GM23338 (cell line): ENCODE measurements around the gene GPR37. TPM values are rescaled to one million over a fixed set of nuclear protein-coding genes. Genes with fewer than 3 reads are reported as not detected.

Source experiments
- ATAC-seq: fragments of 200-7000 bp; cut with Tn5 transposase; 3 replicates; pipeline ENCODE4 v1.9.1; 2020
- DNase-seq: peaks from one replicate; pipeline ENCODE4 v3.0.0-alpha.2; 2015; ENCODE audit warnings: low spot score
- H2AFZ ChIP-seq: fragments of 200-600 bp; sonication (generic); 2 replicates; pipeline ENCODE4 v1.8.0; 2016; ENCODE audit warnings: antibody characterized with exemption, mild to moderate bottlenecking, moderate library complexity
- H3F3A ChIP-seq: fragments of 200-600 bp; sonication (generic); replicated peaks from 2 replicates; pipeline ENCODE4 v1.8.0; 2017; ENCODE audit warnings: antibody characterized with exemption, mixed run types, low read depth
- H3K27ac ChIP-seq: fragments of 200-600 bp; sonication (generic); 2 replicates; pipeline ENCODE4 v1.6.1; 2016; ENCODE audit warnings: low read depth
- H3K27me3 ChIP-seq: fragments of 200-600 bp; sonication (generic); 2 replicates; pipeline ENCODE4 v1.8.0; 2016; ENCODE audit warnings: mild to moderate bottlenecking, mixed run types, moderate library complexity; ENCODE audit not compliant: insufficient read depth
- H3K36me3 ChIP-seq: fragments of 200-600 bp; sonication (generic); 2 replicates; pipeline ENCODE4 v1.8.0; 2016; ENCODE audit warnings: mild to moderate bottlenecking; ENCODE audit not compliant: insufficient read depth
- H3K4me1 ChIP-seq: fragments of 200-600 bp; sonication (generic); 2 replicates; pipeline ENCODE4 v1.8.0; 2016; ENCODE audit warnings: mild to moderate bottlenecking, moderate library complexity; ENCODE audit not compliant: insufficient read depth
- H3K4me2 ChIP-seq: fragments of 200-600 bp; sonication (generic); 2 replicates; pipeline ENCODE4 v1.7.1; 2017; ENCODE audit warnings: mixed run types
- H3K4me3 ChIP-seq: fragments of 200-600 bp; sonication (generic); 2 replicates; pipeline ENCODE4 v1.6.1; 2016; ENCODE audit warnings: mixed run types
- H3K79me2 ChIP-seq: fragments of 200-600 bp; sonication (generic); replicated peaks from 2 replicates; pipeline ENCODE4 v1.8.0; 2017; ENCODE audit warnings: mild to moderate bottlenecking; ENCODE audit not compliant: insufficient read depth
- H3K9me2 ChIP-seq: fragments of 200-600 bp; sonication (generic); 2 replicates; pipeline ENCODE4 v1.8.0; 2017; ENCODE audit not compliant: insufficient read depth
- H4K20me1 ChIP-seq: fragments of 200-600 bp; sonication (generic); replicated peaks from 2 replicates; pipeline ENCODE4 v1.8.0; 2017; ENCODE audit warnings: mild to moderate bottlenecking; ENCODE audit not compliant: insufficient read depth
- H3K27ac Mint-ChIP-seq: 2 replicates; pipeline ENCODE4 v1.8.0; 2020; ENCODE audit warnings: inconsistent platforms, mild to moderate bottlenecking, moderate library complexity, mixed read lengths
- H3K27me3 Mint-ChIP-seq: 3 replicates; pipeline ENCODE4 v1.8.0; 2022; ENCODE audit warnings: low read depth, mild to moderate bottlenecking, moderate library complexity, mixed read lengths, inconsistent platforms; ENCODE audit not compliant: insufficient read depth, poor library complexity
- H3K36me3 Mint-ChIP-seq: 3 replicates; pipeline ENCODE4 v1.8.0; 2021; ENCODE audit warnings: low read depth, mild to moderate bottlenecking, inconsistent platforms, moderate library complexity, mixed read lengths
- H3K4me1 Mint-ChIP-seq: 3 replicates; pipeline ENCODE4 v1.8.0; 2020; ENCODE audit warnings: mild to moderate bottlenecking, inconsistent platforms, mixed read lengths
- H3K4me3 Mint-ChIP-seq: 3 replicates; pipeline ENCODE4 v1.8.0; 2021; ENCODE audit warnings: moderate library complexity, mild to moderate bottlenecking, inconsistent platforms, mixed read lengths
- H3K9me3 Mint-ChIP-seq: 3 replicates; pipeline ENCODE4 v1.8.0; 2020; ENCODE audit warnings: moderate library complexity, mild to moderate bottlenecking, inconsistent platforms, mixed read lengths
- CREB1 ChIP-seq: fragments of 250-450 bp; sonication (Bioruptor Pico); IDR thresholded peaks from 2 replicates; pipeline ENCODE4 v1.5.0; 2020; ENCODE audit warnings: low read depth, mild to moderate bottlenecking, moderate library complexity
- EZH2 ChIP-seq: fragments of 200-600 bp; sonication (generic); IDR thresholded peaks from one replicate; pipeline ENCODE4 v1.8.0; 2017; ENCODE audit warnings: antibody characterized with exemption, mild to moderate bottlenecking, low read depth; ENCODE audit not compliant: unreplicated experiment
- EZH2phosphoT487 ChIP-seq: fragments of 200-600 bp; sonication (generic); IDR thresholded peaks from one replicate; pipeline ENCODE4 v1.8.1; 2018; ENCODE audit warnings: antibody characterized with exemption; ENCODE audit not compliant: unreplicated experiment
- JUNB ChIP-seq: IDR thresholded peaks from one replicate; pipeline ENCODE4 v1.6.1; 2016; ENCODE audit warnings: antibody characterized with exemption; ENCODE audit not compliant: unreplicated experiment
- NANOG ChIP-seq: IDR thresholded peaks from 2 replicates; pipeline ENCODE4 v1.6.1; 2016; ENCODE audit warnings: antibody characterized with exemption, borderline replicate concordance
- POLR2AphosphoS5 ChIP-seq: IDR thresholded peaks from 2 replicates; pipeline ENCODE4 v1.6.1; 2016; ENCODE audit warnings: antibody characterized with exemption, low read depth
- STAT1 ChIP-seq: IDR thresholded peaks from one replicate; pipeline ENCODE4 v1.6.1; 2016; ENCODE audit warnings: antibody characterized with exemption; ENCODE audit not compliant: unreplicated experiment
- ZNF114 ChIP-seq: fragments of 250-450 bp; sonication (Bioruptor Pico); IDR thresholded peaks from 2 replicates; pipeline ENCODE4 v1.5.0; 2020; ENCODE audit warnings: mild to moderate bottlenecking, moderate library complexity
- ZNF331 ChIP-seq: fragments of 250-450 bp; sonication (Bioruptor Pico); IDR thresholded peaks from 2 replicates; pipeline ENCODE4 v1.5.0; 2020; ENCODE audit warnings: low read depth, mild to moderate bottlenecking, moderate library complexity
- polyA plus RNA-seq: library from polyadenylated mRNA; unstranded; fragments of >200 nt; fragmentation: Nextera tagmentation; extraction: Ambion mirVana; gene quantifications from 2 replicates; pipeline ENCODE4 v1.2.1, GENCODE V29; 2016
- total RNA-seq: library from RNA; depleted of rRNA; stranded (reverse); fragments of >200 nt; shearing (Covaris generic); gene quantifications from 2 replicates; pipeline ENCODE4 v1.2.3, GENCODE V29; 2014
- TF ChIP-seq, protein P1 (sequence below): IDR thresholded peaks from one replicate; pipeline ENCODE4 v1.6.1; 2018; ENCODE audit warnings: antibody characterized with exemption; ENCODE audit not compliant: unreplicated experiment
- TF ChIP-seq, protein P2 (sequence below), 2 experiments: fragments of 200-600 bp in 1 of 2; sonication (generic) in 1 of 2; conservative IDR thresholded peaks; 2 replicates each; pipeline versions ENCODE4 v1.5.1 to v1.6.1; 2016 to 2017; ENCODE audit warnings: antibody characterized with exemption in 2 of 2, low read depth in 2 of 2, mild to moderate bottlenecking in 2 of 2, moderate library complexity in 1 of 2
- TF ChIP-seq, protein P3 (sequence below): IDR thresholded peaks from 2 replicates; pipeline ENCODE4 v1.6.1; 2016; ENCODE audit warnings: antibody characterized with exemption

The GPR37 gene
- total and polyA plus RNA-seq, 2 experiments from 2014 or later, result 3.9 to 8.5 TPM

DNA sequence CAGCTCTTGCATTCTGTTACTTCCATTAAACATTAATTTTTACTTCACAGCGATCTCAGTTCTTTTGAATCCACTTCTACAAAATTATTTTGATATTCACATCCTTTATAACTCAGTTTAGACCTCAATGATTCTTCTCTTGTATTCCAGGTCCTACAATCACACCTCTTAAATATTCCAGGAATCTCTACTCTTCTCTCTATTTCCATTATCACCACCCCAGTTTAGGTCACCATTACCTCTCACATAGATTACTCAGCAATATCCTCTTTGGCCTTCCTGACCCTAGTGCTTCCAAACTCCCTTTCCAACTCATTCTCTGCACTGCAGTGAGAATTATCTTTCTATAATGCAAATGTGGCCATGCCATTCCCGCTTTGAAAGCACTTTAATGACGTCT lies 27.1 kb upstream of the GPR37 start:
- H3K27me3 ChIP-seq, result no peaks in the 10 kb centered on the region
- Mint-ChIP-seq H3K36me3 (no peaks in the 10 kb centered on the region), H3K4me1 (peaks cover 16% of the 10 kb centered on the region; the same call in 2 of the 3 replicates), H3K9me3 (no peaks in the 10 kb centered on the region; the same call in 2 of the 3 replicates), H3K4me3 (no peak overlapping the region), H3K27ac (no peak overlapping the region), H3K27me3 (no peaks in the 10 kb centered on the region)
- no peaks in the 10 kb centered on the region for H3K36me3 ChIP-seq
- no peak overlapping the region for H3K4me2 ChIP-seq
- no peaks in the 10 kb centered on the region for H4K20me1 ChIP-seq
- ATAC-seq, result no peak
- no peaks in the 10 kb centered on the region for H3F3A ChIP-seq
- H3K79me2 ChIP-seq, result no peaks in the 10 kb centered on the region
- H3K27ac ChIP-seq, result no peak overlapping the region
- DNase-seq, result no peak
- H3K4me1 ChIP-seq, result no peaks in the 10 kb centered on the region
- TF ChIP-seq ZNF114 (CRISPR knock-in tag) (no peak), STAT1 (no peak), ZNF331 (no peak), JUNB (no peak), NANOG (no peak), CREB1 (CRISPR knock-in tag) (no peak), EZH2phosphoT487 (no peak), POLR2AphosphoS5 (no peak), EZH2 (no peak)
- TF ChIP-seq, protein P1, sequence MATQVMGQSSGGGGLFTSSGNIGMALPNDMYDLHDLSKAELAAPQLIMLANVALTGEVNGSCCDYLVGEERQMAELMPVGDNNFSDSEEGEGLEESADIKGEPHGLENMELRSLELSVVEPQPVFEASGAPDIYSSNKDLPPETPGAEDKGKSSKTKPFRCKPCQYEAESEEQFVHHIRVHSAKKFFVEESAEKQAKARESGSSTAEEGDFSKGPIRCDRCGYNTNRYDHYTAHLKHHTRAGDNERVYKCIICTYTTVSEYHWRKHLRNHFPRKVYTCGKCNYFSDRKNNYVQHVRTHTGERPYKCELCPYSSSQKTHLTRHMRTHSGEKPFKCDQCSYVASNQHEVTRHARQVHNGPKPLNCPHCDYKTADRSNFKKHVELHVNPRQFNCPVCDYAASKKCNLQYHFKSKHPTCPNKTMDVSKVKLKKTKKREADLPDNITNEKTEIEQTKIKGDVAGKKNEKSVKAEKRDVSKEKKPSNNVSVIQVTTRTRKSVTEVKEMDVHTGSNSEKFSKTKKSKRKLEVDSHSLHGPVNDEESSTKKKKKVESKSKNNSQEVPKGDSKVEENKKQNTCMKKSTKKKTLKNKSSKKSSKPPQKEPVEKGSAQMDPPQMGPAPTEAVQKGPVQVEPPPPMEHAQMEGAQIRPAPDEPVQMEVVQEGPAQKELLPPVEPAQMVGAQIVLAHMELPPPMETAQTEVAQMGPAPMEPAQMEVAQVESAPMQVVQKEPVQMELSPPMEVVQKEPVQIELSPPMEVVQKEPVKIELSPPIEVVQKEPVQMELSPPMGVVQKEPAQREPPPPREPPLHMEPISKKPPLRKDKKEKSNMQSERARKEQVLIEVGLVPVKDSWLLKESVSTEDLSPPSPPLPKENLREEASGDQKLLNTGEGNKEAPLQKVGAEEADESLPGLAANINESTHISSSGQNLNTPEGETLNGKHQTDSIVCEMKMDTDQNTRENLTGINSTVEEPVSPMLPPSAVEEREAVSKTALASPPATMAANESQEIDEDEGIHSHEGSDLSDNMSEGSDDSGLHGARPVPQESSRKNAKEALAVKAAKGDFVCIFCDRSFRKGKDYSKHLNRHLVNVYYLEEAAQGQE, result no peak
- TF ChIP-seq, protein P2, sequence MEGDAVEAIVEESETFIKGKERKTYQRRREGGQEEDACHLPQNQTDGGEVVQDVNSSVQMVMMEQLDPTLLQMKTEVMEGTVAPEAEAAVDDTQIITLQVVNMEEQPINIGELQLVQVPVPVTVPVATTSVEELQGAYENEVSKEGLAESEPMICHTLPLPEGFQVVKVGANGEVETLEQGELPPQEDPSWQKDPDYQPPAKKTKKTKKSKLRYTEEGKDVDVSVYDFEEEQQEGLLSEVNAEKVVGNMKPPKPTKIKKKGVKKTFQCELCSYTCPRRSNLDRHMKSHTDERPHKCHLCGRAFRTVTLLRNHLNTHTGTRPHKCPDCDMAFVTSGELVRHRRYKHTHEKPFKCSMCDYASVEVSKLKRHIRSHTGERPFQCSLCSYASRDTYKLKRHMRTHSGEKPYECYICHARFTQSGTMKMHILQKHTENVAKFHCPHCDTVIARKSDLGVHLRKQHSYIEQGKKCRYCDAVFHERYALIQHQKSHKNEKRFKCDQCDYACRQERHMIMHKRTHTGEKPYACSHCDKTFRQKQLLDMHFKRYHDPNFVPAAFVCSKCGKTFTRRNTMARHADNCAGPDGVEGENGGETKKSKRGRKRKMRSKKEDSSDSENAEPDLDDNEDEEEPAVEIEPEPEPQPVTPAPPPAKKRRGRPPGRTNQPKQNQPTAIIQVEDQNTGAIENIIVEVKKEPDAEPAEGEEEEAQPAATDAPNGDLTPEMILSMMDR (conservative IDR thresholded peaks at IDR 0.05; ENCODE audit: low read depth in 2 of 2), result no peak
- no peak overlapping the region for H2AFZ ChIP-seq
- no peak overlapping the region for H3K4me3 ChIP-seq
- no peaks in the 10 kb centered on the region for H3K9me2 ChIP-seq

DNA sequence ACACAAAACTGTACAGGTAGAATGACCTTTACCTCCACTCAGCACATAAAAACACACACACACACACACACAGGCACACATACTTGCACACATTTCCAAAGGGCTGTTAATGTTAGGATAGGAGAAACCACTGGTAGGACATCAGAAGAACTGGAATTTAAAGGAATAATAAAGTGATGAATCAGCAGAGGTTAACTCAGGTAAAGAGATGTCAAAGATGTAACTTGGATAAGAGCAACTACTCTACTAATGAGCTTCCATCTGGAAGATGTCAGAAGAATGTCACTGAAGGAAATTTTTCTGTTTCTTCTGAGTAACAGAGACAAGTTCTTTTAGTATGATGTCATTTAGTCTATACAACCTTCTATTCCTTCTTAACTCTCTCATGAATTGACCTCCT lies 26.4 kb upstream of the GPR37 start:
- H3K27me3 Mint-ChIP-seq, result no peaks in the 10 kb centered on the region
- ATAC-seq (no peak), DNase-seq (no peak)
- H3K9me3 Mint-ChIP-seq, result no peaks in the 10 kb centered on the region; the same call in 2 of the 3 replicates
- no peaks in the 10 kb centered on the region for H3F3A ChIP-seq
- no peaks in the 10 kb centered on the region for H3K4me1 ChIP-seq
- H3K27ac ChIP-seq, result no peak overlapping the region
- no peaks in the 10 kb centered on the region for H3K27me3 ChIP-seq
- H3K27ac Mint-ChIP-seq, result no peak overlapping the region
- no peaks in the 10 kb centered on the region for H3K36me3 ChIP-seq
- no peak overlapping the region for H3K4me3 Mint-ChIP-seq
- no peak overlapping the region for H3K4me3 ChIP-seq
- no peaks in the 10 kb centered on the region for H3K79me2 ChIP-seq
- no peaks in the 10 kb centered on the region for H3K36me3 Mint-ChIP-seq
- H4K20me1 ChIP-seq, result no peaks in the 10 kb centered on the region
- H3K4me2 ChIP-seq, result no peak overlapping the region
- H2AFZ ChIP-seq, result no peak overlapping the region
- H3K4me1 Mint-ChIP-seq, result peaks cover 16% of the 10 kb centered on the region; the same call in 2 of the 3 replicates
- no peaks in the 10 kb centered on the region for H3K9me2 ChIP-seq
- TF ChIP-seq, protein P3, sequence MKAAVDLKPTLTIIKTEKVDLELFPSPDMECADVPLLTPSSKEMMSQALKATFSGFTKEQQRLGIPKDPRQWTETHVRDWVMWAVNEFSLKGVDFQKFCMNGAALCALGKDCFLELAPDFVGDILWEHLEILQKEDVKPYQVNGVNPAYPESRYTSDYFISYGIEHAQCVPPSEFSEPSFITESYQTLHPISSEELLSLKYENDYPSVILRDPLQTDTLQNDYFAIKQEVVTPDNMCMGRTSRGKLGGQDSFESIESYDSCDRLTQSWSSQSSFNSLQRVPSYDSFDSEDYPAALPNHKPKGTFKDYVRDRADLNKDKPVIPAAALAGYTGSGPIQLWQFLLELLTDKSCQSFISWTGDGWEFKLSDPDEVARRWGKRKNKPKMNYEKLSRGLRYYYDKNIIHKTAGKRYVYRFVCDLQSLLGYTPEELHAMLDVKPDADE, result no peak
- TF ChIP-seq, protein P2 (conservative IDR thresholded peaks at IDR 0.05; ENCODE audit: low read depth in 2 of 2), result no peak
- TF ChIP-seq EZH2, result no peak
- TF ChIP-seq POLR2AphosphoS5, result no peak
- TF ChIP-seq, protein P1, result no peak
- TF ChIP-seq EZH2phosphoT487, result no peak
- no peak for TF ChIP-seq ZNF331
- no peak for TF ChIP-seq CREB1 (CRISPR knock-in tag)
- no peak for TF ChIP-seq JUNB
